Osteoblast (primary cell): ENCODE data around the gene ABLIM2. TPM values are rescaled to one million over a fixed set of nuclear protein-coding genes. Genes with fewer than 3 reads are reported as not detected.

Experiments
- DNase-seq: peaks from one replicate; pipeline ENCODE4 v3.0.0; 2011; ENCODE audit warnings: low spot score, mixed read lengths; ENCODE audit not compliant: insufficient read length; ENCODE audit errors: missing footprints
- H2AFZ ChIP-seq: 2 replicates; pipeline ENCODE4 v1.6.0; 2011; ENCODE audit warnings: mild to moderate bottlenecking, low read length
- H3K27ac ChIP-seq: 2 replicates; pipeline ENCODE4 v1.5.1; 2011; ENCODE audit warnings: mild to moderate bottlenecking, low read depth, low read length, moderate library complexity
- H3K27me3 ChIP-seq: 2 replicates; pipeline ENCODE4 v1.6.0; 2012; ENCODE audit warnings: mild to moderate bottlenecking, control low read depth, inconsistent platforms, low read length, moderate library complexity; ENCODE audit not compliant: insufficient read depth
- H3K36me3 ChIP-seq: 2 replicates; pipeline ENCODE4 v1.5.1; 2011; ENCODE audit warnings: mild to moderate bottlenecking, low read length, control low read depth, moderate library complexity; ENCODE audit not compliant: insufficient read depth
- H3K4me1 ChIP-seq: 2 replicates; pipeline ENCODE4 v1.5.1; 2011; ENCODE audit warnings: mild to moderate bottlenecking, low read length, control low read depth, moderate library complexity; ENCODE audit not compliant: insufficient read depth
- H3K4me2 ChIP-seq: 2 replicates; pipeline ENCODE4 v1.6.0; 2011; ENCODE audit warnings: mild to moderate bottlenecking, low read length; ENCODE audit not compliant: insufficient read depth
- H3K4me3 ChIP-seq: fragments of 200-600 bp; sonication (generic); 3 replicates; pipeline ENCODE4 v1.5.1; 2012; ENCODE audit warnings: mild to moderate bottlenecking, low read length, inconsistent platforms; ENCODE audit not compliant: insufficient read depth
- H3K79me2 ChIP-seq: 2 replicates; pipeline ENCODE4 v1.6.0; 2012; ENCODE audit warnings: mild to moderate bottlenecking, low read length, control low read depth, inconsistent platforms; ENCODE audit not compliant: insufficient read depth
- H3K9me3 ChIP-seq: 2 replicates; pipeline ENCODE4 v1.5.1; 2011; ENCODE audit warnings: low read depth, low read length, control low read depth
- H4K20me1 ChIP-seq: 2 replicates; pipeline ENCODE4 v1.6.0; 2012; ENCODE audit warnings: mild to moderate bottlenecking, low read length, control low read depth; ENCODE audit not compliant: insufficient read depth
- CTCF ChIP-seq: IDR thresholded peaks from 2 replicates; pipeline ENCODE4 v1.5.1; 2011; ENCODE audit warnings: mild to moderate bottlenecking, low read depth, low read length, moderate library complexity; ENCODE audit errors: extremely low read depth
- total RNA-seq: library from RNA; depleted of rRNA; stranded (reverse); fragments of >200 nt; gene quantifications from 2 replicates; pipeline ENCODE4 v1.2.3, GENCODE V29; 2012

ABLIM2 gene
- total RNA-seq, 1 donor: 0.36 TPM

DNA sequence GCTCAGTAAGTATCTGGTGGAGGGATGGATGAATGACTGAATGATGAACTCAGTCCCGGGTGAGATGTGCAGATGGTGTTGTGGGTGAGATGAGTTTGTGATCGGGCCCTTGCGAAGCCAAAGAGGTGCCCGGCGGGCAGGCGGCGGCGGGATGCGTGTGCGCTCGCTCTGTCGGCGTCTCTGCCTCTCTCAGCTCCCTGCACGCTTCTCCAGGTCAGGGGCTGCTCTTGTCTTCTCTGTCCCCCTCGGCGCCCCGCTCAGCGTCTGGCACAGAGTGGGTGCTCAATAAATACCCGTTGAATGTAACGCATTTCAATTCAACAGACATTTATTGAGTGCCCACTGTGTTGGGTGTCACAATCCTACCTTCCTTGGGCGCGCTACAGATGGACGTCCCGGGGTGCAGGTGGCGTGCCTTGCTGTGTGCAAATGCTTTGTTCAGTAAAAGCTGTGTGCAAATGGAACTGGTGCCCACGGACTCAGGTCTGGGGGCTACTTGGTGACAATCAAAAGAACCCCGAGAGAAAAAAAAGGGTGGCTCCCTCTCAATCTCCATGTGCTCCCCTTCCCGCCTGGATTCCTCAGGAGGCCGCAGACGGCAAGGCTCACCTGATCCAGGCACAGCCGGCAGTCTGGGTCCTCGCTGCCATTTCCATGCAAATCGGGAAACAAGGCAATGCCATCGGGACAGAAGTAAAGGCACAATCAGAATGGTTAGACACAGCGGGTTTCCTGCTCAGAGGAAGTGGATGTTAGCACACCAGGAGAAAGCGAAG lies 153.4 kb downstream of the ABLIM2 start:
- Histone ChIP-seq H3K9me3 (no peaks in the 10 kb centered on the region), H3K36me3 (no peaks in the 10 kb centered on the region), H3K27me3 (peaks cover 53% of the 10 kb centered on the region), H3K79me2 (no peaks in the 10 kb centered on the region), H3K4me2 (no peak overlapping the region), H3K4me3 (no peak overlapping the region), H3K27ac (no peak overlapping the region), H2AFZ (no peak overlapping the region), H4K20me1 (no peaks in the 10 kb centered on the region), H3K4me1 (no peaks in the 10 kb centered on the region)
- DNase-seq: peak; percentile 25
- no peak for TF ChIP-seq CTCF

- no peak overlapping the region for H2AFZ ChIP-seq
- DNase-seq: peak; percentile 22
- H3K27ac ChIP-seq: no peak overlapping the region
- no peaks in the 10 kb centered on the region for H3K79me2 ChIP-seq
- H3K4me3 ChIP-seq: no peak overlapping the region
- no peaks in the 10 kb centered on the region for H4K20me1 ChIP-seq
- no peaks in the 10 kb centered on the region for H3K4me1 ChIP-seq
- H3K27me3 ChIP-seq: peaks cover 48% of the 10 kb centered on the region
- no peaks in the 10 kb centered on the region for H3K9me3 ChIP-seq
- H3K4me2 ChIP-seq: no peak overlapping the region
- no peaks in the 10 kb centered on the region for H3K36me3 ChIP-seq
- TF ChIP-seq CTCF: no peak
These were observed 154.5 kb downstream of the ABLIM2 start for GRCh38 chr4:8004066-8004465.

- Histone ChIP-seq H3K27ac (no peak overlapping the region), H3K4me1 (no peaks in the 10 kb centered on the region), H4K20me1 (no peaks in the 10 kb centered on the region), H2AFZ (no peak overlapping the region), H3K27me3 (peaks cover 45% of the 10 kb centered on the region), H3K79me2 (no peaks in the 10 kb centered on the region), H3K9me3 (no peaks in the 10 kb centered on the region), H3K4me3 (no peak overlapping the region), H3K36me3 (no peaks in the 10 kb centered on the region), H3K4me2 (no peak overlapping the region)
- DNase-seq: peak; percentile 54
- TF ChIP-seq CTCF: no peak
These were observed 155.9 kb downstream of the ABLIM2 start for GRCh38 chr4:8002525-8003309.

DNA sequence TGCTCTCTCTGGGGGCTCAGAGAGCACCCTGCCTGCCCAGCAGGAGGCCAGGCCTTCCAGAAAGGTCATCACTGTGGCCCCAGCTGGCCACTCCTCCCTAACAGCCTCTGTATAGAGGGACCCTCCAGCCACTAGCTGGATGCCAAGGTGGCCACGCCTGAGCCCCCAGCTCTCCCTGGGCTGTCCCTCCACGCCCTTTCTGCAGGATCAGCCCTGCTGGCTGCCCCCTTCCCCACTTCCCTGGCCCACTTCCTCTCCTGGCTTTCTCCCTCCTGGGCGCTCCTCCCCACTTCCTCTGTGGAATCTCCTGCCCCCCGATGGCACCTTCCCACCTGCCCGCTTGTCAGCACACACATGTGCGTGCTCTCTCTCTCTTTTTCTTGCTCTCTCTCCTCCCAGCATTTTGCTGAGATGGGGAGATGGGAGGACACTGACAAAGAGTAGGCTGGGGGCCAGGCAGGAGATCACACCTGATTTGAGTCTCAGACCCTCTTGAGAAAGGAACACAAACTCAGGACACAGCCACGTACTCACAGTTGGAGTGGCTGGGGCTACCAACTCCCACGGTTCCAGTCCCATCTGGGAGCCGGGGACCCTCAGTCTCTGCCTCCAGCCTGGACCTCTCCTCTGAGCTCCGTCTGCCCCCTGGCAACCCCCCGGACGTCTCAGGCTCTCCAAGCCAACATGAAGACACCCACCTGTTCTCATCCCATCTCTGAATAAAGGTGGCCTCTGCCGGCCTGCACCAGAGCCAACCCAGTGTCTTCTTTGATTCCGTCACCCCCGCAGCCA lies 156.9 kb downstream of the ABLIM2 start:
- no peaks in the 10 kb centered on the region for H3K79me2 ChIP-seq

More for the DNA sequence above, 156.9 kb downstream of the ABLIM2 start:
- Histone ChIP-seq H3K27me3 (peaks cover 46% of the 10 kb centered on the region), H3K36me3 (no peaks in the 10 kb centered on the region), H2AFZ (no peak overlapping the region), H3K4me1 (no peaks in the 10 kb centered on the region), H3K27ac (no peak overlapping the region), H3K4me3 (no peak overlapping the region), H4K20me1 (no peaks in the 10 kb centered on the region), H3K9me3 (no peaks in the 10 kb centered on the region), H3K4me2 (no peak overlapping the region)
- peak; percentile 56 for DNase-seq
- TF ChIP-seq CTCF: no peak
